RKO (cell line): ENCODE results near the gene FERMT3.

Experiments used
- DNase-seq: peaks from one replicate; pipeline ENCODE4 v3.0.0-alpha.2; 2016; ENCODE audit warnings: low spot score

The FERMT3 gene

DNA sequence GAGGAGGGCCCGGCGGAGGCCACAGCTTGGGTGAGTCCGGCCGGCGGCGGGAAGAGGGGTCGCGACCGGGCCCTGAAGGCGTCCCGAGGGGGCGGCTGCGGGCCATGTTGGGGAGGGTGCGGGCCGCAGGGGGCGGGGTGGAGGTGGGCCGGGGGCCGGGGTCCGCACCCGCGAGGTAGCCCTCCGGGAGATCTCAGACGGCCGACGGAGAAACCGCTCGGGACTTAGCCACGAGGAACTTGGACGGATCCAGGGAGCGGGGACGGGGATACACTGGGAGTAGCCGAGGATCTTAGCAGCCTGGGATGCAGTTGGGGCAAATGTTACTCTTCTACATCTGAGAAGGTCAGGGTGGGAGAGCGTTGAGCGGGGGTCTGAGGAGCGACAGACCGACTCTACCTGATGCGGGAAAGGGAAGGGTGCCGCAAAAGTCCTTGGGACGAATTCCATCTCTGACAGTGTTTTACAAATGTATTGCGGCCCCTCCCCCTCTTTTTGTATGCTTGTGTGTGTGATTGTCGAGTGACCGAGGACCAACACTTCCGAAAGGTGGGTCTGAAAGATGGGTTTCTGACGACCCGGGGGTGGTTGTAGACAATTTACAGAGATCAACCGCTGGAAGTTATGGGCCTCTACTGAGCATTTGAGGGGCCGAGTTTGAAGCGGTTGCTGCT is 19.9 kb upstream of the FERMT3 start:
- DNase-seq, result no peak

DNA sequence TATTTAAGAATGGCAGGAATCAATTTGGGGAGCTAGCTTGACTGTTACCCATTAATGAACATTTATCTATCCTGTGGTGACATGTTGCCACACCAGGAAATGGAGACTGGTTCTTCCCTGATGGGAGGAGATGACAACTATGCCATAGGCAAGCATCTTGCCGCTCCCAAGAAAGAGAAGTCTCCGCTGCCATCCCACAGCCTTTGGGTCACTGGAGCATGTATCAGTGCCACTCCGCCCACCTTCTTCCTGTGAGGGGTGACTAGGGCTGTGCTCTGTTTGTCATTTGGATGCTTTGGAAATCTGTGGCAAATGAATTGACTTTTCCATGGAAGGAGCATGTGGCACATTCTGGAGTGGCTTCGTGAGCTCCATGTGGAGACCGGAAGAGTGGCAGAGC is 14.1 kb upstream of the FERMT3 start:
- no peak for DNase-seq

- DNase-seq, result no peak
Measured at GRCh38 chr11:64196626-64197025, 9.9 kb upstream of the FERMT3 start.

DNA sequence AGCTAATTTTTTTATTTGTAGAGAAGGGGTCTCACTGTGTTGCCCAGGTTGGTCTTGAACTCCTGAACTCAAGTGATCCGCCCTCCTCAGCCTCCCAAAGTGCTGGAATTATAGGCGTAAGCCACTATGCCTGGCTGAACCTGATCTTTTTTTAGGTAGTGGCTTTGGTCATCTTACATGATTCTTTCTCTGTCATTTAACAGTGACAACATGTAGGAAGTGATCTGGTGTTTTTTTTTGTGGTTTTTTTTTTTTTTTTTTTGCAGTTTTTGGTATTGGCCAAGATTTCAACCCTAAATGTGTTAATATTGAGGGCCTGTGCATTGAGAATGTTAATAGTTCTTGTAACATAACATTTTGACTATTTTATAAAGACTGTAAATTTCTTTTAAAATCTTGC is 8.0 kb upstream of the FERMT3 start:
- DNase-seq, result no peak

GRCh38 chr11:64201543-64201942 is 5.0 kb upstream of the FERMT3 start:
- DNase-seq, result no peak

GRCh38 chr11:64202992-64203391 is 3.5 kb upstream of the FERMT3 start:
- DNase-seq, result no peak

DNA sequence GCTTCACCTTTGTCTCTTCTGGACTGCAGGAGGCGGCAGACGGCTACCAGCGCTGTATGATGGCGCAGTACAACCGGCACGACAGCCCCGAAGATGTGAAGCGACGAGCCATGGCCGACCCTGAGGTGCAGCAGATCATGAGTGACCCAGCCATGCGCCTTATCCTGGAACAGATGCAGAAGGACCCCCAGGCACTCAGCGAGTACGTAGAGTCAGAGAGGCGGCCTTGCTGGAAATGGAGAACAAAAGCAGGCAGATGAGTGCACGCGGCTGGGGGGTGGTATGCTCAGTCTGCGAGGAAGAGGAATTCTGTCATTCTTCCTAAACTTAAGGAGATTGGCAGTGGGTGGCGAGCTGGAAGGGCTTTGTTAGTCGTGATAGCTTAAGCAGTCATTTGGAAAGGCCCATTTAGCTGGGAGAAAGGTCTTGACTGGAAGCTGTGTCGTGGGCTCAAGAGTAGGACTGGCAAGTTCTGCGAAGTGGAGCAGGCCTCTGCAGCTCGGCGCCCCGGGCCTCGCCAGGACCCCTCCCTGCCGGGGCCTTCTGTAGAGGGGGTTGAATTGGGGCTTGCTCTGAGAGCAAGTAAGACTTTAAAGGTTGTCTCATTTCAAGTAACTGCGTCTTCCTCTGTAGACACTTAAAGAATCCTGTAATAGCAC is 3.0 kb upstream of the FERMT3 start:
- DNase-seq, result no peak

- DNase-seq, result no peak
Measured at GRCh38 chr11:64204080-64204440, 2.5 kb upstream of the FERMT3 start.

DNA sequence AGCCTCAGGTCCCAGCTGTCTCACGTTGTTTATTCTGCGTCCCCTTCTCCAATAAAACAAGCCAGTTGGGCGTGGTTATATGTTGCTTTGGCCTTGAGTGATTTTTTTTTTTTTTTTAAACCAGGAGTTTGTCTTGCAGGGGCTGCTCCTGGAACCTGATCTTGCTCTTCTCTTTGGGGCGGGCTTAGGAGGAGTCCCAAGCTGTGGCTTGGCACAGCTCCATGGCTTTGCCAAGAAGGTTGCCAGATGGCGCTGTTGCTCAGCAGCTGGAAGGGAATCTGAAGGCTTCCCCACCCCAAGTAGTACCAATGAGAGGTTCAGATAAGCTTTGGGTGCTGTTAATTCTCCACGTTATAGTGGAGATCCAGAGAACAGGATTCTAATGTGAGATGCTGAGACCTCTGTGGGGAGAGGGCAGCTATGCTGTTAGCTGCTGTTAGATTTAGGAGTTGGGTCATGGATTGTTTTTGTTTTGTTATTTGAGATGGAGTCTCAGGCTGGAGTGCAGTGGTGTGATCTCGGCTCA is 2.0 kb upstream of the FERMT3 start:
- DNase-seq, result peak; percentile 90

DNA sequence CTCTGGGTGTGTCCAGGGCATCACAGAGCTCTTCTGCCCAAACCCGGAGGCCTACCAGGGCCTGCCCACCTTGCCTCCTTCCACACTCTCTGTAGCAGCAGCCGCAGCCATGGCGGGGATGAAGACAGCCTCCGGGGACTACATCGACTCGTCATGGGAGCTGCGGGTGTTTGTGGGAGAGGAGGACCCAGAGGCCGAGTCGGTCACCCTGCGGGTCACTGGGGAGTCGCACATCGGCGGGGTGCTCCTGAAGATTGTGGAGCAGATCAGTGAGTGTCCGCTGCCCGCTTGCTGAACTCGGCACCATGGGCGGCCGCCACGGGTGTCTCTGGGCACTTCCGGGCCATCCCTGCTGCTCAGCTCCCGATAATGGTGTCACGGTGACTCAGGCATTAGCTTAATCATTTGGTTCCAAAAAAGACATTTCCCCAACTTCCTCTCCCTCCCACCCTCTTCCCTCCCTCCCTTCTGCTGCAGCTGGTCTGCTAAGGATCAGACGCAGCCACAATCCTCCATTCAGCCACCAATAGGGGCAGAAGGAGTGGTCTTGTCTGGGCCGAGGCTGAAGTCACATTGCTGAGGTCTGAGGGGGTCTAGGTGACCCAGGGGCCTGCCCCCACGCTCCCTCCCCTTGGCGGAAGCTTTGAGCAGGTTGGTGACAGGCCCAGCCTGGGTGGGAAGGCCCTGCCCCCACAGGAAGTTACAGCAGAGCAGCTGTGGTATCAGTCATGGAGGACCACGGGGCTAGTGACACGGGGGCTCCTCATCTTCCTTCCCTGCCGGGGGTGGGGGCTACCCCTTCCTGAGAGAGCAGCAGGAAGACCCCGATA is 950 bp downstream of the FERMT3 start:
- DNase-seq, result peak; percentile 76

DNA sequence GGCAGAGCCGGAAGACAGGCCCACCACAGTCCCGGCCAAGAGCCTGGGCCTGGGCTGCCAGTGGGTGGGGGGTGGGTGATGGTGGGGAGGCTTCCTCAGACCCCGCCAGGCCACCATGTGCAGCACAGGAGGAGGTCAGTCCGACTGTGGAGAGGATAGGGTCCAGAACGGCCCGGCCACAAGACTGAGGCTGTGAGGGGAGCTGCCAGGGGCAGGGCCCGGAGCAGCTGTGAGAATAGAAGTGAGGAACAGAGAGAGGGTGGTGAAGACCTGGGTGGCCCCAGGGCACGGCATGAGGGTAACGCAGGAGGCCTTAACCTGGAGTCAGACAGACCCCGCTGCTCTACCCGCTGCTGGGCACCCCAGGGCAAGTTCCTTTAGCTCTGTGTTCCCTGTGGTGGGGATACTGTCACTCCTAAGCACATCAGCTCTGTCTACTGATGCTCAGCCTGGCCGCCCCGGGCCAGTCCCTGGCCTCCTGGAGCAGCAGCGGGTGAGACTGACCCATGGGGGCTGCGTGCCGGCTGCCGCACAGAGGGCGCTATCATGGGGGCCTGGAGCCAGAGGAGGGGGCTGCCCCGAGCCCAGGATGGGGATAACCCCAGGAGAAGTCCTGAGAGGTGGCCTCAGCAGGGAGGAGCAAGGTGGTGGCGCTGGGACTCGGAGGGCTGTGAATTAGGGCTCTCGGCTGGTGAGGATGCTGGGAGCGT is 1.7 kb downstream of the FERMT3 start:
- no peak for DNase-seq

DNA sequence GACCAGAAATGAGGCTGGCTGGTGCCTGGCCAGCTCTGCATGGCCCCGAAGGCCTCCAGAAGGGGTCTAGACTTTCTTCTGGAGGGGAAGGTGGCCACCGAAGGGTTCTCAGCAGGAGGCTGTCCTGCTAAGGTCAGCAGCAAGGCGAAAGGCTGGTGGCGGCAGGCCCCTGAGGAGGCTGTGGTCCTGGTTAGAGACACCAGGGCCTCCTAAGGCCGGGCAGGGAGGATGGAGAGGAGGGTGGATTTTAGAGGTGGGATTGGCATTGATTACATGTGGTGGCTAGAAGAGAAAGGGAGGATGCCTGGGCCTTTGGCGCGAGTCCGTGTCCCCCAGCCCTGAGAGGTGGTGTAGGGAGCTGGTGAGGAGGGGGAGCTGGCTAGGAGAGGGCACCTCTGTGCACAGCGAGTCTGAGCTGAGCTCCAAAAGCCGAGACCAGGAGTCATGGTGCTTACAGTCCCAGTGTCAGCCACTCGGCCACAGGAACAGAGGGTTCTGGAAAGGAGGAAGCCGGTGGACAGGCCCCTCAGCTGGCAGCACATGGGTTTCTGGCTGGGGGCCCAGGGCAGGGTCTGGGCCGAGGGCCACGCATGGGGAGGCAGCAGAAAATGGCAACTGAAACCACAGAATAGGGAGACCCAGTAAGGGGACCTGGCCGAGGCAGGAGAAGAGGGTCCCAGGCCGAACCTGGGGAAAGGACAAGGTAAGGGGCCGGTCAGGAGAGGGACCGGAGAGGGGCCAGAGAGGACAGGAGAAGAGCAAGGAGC is 2.5 kb downstream of the FERMT3 start:
- no peak for DNase-seq

DNA sequence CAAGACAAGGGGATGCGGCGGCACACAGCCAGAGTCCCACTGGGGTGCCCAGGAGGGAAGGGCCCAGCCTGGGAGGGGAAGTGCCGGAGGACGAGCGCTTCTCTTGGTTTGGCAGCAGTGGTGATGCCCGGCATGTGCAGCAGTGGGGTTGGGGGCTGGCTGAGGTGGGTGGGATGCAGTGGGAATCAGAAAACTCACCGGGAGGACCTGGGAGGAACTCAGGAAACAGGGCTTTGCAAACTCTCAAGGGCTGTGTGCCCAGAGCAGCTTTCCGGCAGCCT is 3.0 kb downstream of the FERMT3 start:
- DNase-seq, result no peak

DNA sequence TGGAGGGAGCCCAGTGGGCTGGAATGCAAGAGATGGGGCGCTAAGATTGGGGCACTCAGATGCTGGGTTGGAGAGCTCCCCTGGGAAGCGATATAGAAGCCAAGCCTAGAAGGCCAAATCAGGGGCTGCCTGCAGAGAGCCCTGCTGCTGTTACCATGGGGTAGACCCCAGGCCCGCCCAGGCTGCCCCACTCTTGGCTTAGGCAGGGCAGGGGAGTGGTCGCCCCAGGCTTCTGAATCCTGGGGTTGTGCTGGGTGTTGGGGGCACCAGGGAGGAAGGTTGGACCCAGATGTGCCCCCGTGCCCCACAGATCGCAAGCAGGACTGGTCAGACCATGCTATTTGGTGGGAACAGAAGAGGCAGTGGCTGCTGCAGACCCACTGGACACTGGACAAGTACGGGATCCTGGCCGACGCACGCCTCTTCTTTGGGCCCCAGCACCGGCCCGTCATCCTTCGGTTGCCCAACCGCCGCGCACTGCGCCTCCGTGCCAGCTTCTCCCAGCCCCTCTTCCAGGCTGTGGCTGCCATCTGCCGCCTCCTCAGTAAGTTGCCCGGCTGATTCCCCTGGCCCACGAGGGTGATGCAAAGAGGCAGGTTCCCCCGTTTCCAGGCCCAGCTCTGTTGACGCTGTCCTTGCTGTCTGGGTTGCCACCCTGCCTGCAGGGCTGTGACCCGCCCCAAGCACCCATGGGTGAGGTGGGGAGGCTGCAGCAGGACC is 3.9 kb downstream of the FERMT3 start:
- no peak for DNase-seq

GRCh38 chr11:64211181-64211872 is 4.8 kb downstream of the FERMT3 start:
- DNase-seq, result no peak

- no peak for DNase-seq
Measured at GRCh38 chr11:64216879-64217278, 10.4 kb downstream of the FERMT3 start.

DNA sequence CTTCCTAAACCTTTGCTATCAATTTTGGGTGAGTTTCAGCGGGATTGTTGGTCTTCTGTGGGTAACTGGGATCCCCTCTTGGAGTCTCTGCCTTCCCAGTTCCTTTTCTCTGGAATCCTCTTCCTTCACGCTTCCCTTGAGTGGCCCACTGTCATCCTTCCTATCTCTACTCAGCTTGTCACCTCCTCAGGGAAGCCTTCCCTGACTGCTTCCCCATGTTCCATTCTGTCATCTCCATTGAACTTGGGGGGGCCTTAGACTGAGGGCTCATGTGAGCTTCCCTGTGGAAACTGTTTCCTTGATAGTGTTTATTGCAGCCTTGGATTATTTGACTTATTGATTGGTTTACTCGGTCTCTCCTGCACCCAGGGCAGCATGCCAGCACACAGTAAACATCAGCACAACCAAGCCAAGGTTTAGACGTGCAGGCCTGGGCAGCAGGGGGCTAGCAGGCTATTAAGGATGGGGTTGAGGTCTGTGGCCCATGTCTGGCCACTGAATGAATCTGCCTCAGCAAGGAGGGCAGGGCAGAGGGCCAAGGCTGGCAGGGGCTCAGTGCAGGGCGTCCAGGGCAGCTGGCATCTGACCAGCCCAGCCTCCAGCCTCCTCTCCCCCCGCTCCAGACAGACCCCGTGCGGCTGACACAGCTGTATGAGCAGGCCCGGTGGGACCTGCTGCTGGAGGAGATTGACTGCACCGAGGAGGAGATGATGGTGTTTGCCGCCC is 12.3 kb downstream of the FERMT3 start:
- DNase-seq, result no peak

GRCh38 chr11:64219354-64219684 is 12.8 kb downstream of the FERMT3 start:
- DNase-seq, result no peak

DNA sequence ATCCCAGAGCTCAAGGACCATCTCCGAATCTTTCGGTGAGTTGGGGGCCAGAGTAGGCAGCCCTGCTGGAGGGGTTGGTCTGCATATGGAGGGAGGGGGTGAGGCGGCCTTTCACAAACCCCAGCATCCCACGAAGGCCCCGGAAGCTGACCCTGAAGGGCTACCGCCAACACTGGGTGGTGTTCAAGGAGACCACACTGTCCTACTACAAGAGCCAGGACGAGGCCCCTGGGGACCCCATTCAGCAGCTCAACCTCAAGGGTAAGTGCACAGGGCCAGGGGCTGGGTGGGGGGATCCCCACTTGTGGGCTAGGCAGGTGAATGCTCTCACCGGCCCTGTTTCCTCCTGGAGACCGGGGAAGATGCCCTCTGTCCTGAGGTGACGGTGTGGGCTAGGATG is 13.2 kb downstream of the FERMT3 start:
- no peak for DNase-seq

- no peak for DNase-seq
Measured at GRCh38 chr11:64220271-64220670, 13.8 kb downstream of the FERMT3 start.
